ENCODE data around the gene TMEM120B.

TMEM120B gene

DNA sequence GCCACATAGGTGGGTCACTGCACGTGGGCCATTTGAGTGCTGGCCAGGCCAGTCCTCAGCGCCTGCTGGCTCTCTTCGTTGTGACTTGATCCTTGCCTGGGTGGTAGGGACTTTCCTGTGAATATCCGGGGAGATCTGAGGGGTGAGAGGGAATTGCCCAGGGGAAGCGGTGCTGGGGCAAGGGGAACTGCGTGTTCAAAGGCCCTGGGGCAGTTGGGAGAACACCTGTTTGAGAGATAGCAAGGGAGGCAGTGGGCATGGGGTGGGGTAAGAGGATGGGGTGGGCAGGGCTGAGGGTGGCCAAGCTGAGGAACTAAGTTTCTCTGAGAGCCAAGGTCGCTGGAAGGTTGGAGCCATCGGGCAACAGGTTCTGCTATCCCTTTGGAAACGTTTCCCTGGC is 116.3 kb downstream of the TMEM120B start:
- H3K27me3 ChIP-seq (ENCODE audit: control insufficient read depth, low read length) = no peaks in the 10 kb centered on the region
- H3K27ac ChIP-seq (ENCODE audit: low read depth, low read length) = no peak overlapping the region
- H4K20me1 ChIP-seq (ENCODE audit: control insufficient read depth, insufficient read depth, low read depth, low read length) = peaks cover 5% of the 10 kb centered on the region; the same call in 1 of the 2 replicates
- H3K9me2 ChIP-seq (replicated peaks; ENCODE audit: control insufficient read depth, low read length) = no peaks in the 10 kb centered on the region
- H3K79me2 ChIP-seq (ENCODE audit: control insufficient read depth, low read length) = no peaks in the 10 kb centered on the region
- H3K36me3 ChIP-seq (ENCODE audit: control insufficient read depth, low read length) = peaks cover 71% of the 10 kb centered on the region
- peaks cover 4% of the 10 kb centered on the region; the same call in 1 of the 2 replicates for H3F3A ChIP-seq (ENCODE audit: control insufficient read depth, insufficient read depth)
- H3K4me2 ChIP-seq (ENCODE audit: low read length) = no peak overlapping the region
- H3K4me3 ChIP-seq (ENCODE audit: low read length) = no peak overlapping the region
- H3K4me1 ChIP-seq (ENCODE audit: control insufficient read depth, low read length) = peaks cover 6% of the 10 kb centered on the region
- TF ChIP-seq, protein P1, sequence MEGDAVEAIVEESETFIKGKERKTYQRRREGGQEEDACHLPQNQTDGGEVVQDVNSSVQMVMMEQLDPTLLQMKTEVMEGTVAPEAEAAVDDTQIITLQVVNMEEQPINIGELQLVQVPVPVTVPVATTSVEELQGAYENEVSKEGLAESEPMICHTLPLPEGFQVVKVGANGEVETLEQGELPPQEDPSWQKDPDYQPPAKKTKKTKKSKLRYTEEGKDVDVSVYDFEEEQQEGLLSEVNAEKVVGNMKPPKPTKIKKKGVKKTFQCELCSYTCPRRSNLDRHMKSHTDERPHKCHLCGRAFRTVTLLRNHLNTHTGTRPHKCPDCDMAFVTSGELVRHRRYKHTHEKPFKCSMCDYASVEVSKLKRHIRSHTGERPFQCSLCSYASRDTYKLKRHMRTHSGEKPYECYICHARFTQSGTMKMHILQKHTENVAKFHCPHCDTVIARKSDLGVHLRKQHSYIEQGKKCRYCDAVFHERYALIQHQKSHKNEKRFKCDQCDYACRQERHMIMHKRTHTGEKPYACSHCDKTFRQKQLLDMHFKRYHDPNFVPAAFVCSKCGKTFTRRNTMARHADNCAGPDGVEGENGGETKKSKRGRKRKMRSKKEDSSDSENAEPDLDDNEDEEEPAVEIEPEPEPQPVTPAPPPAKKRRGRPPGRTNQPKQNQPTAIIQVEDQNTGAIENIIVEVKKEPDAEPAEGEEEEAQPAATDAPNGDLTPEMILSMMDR (IDR thresholded peaks at IDR 0.05; ENCODE audit: low read depth, low read length, poor library complexity, severe bottlenecking) = no peak
- no peak for TF ChIP-seq EZH2phosphoT487 (IDR thresholded peaks at IDR 0.05; ENCODE audit: borderline replicate concordance, low read length)
- H3K9me3 ChIP-seq (ENCODE audit: control insufficient read depth, insufficient read depth, low read length) = no peaks in the 10 kb centered on the region

DNA sequence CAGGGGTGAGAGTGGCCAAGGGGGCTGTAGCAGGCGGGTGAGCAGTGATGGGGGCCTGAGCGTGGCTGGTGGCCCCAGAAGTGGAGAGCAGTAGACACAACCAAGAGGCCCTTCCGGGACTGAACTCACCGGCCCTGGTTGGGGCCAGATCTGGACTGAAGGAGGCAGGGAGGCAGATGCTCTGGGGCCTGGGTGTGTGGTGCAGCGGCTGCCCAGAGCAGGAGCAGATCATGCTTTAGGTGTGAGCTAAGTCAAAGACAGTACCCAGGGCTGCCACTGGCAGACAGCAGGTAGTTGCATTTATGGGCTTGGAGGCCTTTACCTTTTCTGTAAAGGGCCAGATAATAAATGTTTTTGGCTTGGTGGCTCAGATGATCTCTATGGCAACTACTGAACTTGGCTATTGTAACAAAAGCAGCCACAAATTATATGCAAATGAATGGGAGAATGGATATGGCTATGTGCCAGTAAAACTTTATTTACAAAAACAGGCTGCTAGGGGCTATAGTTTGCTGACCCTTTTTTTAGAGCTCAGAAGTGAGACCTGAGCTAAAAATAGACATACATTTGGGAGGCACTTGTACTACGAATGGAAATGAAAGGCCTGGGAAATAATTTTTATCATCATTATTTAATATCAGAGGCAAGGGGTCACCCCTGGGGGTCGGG is 116.8 kb downstream of the TMEM120B start:
- peaks cover 66% of the 10 kb centered on the region for H3K36me3 ChIP-seq (ENCODE audit: control insufficient read depth, low read length)
- no peak overlapping the region for H3K4me3 ChIP-seq (ENCODE audit: low read length)
- H3K9me3 ChIP-seq (ENCODE audit: control insufficient read depth, insufficient read depth, low read length) = no peaks in the 10 kb centered on the region
- H3K9me2 ChIP-seq (replicated peaks; ENCODE audit: control insufficient read depth, low read length) = no peaks in the 10 kb centered on the region
- no peaks in the 10 kb centered on the region for H3K27me3 ChIP-seq (ENCODE audit: control insufficient read depth, low read length)
- H3K4me2 ChIP-seq (ENCODE audit: low read length) = no peak overlapping the region
- peaks cover 6% of the 10 kb centered on the region for H3K4me1 ChIP-seq (ENCODE audit: control insufficient read depth, low read length)
- H3K79me2 ChIP-seq (ENCODE audit: control insufficient read depth, low read length) = no peaks in the 10 kb centered on the region
- peaks cover 5% of the 10 kb centered on the region; the same call in 1 of the 2 replicates for H4K20me1 ChIP-seq (ENCODE audit: control insufficient read depth, insufficient read depth, low read depth, low read length)
- TF ChIP-seq, protein P1 (IDR thresholded peaks at IDR 0.05; ENCODE audit: low read depth, low read length, poor library complexity, severe bottlenecking) = no peak
- no peak for TF ChIP-seq EZH2phosphoT487 (IDR thresholded peaks at IDR 0.05; ENCODE audit: borderline replicate concordance, low read length)
- H3K27ac ChIP-seq (ENCODE audit: low read depth, low read length) = no peak overlapping the region
- peaks cover 8% of the 10 kb centered on the region; the same call in 1 of the 2 replicates for H3F3A ChIP-seq (ENCODE audit: control insufficient read depth, insufficient read depth)

DNA sequence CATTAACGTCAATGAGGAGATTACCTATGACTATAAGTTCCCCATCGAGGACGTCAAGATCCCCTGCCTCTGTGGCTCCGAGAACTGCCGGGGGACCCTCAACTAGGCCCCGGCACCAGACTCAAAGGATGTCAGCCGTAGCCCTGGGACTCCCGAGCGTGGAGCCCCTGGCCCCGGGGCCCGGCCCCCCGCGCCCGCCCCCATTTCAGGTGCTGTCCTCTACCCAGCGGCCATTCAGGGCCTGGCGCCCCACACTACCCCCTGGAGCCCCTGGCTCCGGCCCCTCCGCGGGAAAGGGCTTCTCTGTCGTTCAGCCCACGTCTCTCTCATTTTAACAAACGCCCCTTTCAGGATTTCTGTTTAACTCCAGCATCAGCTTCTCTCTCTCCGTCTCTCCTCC is 117.6 kb downstream of the TMEM120B start:
- no peak overlapping the region for H3K4me3 ChIP-seq (ENCODE audit: low read length)
- no peak overlapping the region for H3K4me2 ChIP-seq (ENCODE audit: low read length)
- no peaks in the 10 kb centered on the region for H3K9me2 ChIP-seq (replicated peaks; ENCODE audit: control insufficient read depth, low read length)
- H4K20me1 ChIP-seq (ENCODE audit: control insufficient read depth, insufficient read depth, low read depth, low read length) = peaks cover 5% of the 10 kb centered on the region; the same call in 1 of the 2 replicates
- H3K79me2 ChIP-seq (ENCODE audit: control insufficient read depth, low read length) = no peaks in the 10 kb centered on the region
- H3F3A ChIP-seq (ENCODE audit: control insufficient read depth, insufficient read depth) = peaks cover 8% of the 10 kb centered on the region; the same call in 1 of the 2 replicates
- H3K4me1 ChIP-seq (ENCODE audit: control insufficient read depth, low read length) = peaks cover 6% of the 10 kb centered on the region
- TF ChIP-seq, protein P1 (IDR thresholded peaks at IDR 0.05; ENCODE audit: low read depth, low read length, poor library complexity, severe bottlenecking) = no peak
- no peak for TF ChIP-seq EZH2phosphoT487 (IDR thresholded peaks at IDR 0.05; ENCODE audit: borderline replicate concordance, low read length)
- no peaks in the 10 kb centered on the region for H3K9me3 ChIP-seq (ENCODE audit: control insufficient read depth, insufficient read depth, low read length)
- H3K36me3 ChIP-seq (ENCODE audit: control insufficient read depth, low read length) = peaks cover 59% of the 10 kb centered on the region
- no peaks in the 10 kb centered on the region for H3K27me3 ChIP-seq (ENCODE audit: control insufficient read depth, low read length)
- no peak overlapping the region for H3K27ac ChIP-seq (ENCODE audit: low read depth, low read length)

Measured in DOHH2 (cell line).